Adrenal gland (tissue), 5 donors: ENCODE data around the gene PLXNC1.

Source experiments
- POLR2A ChIP-seq, 2 donors: fragments of 450-650 bp; IDR thresholded peaks; one replicate each; pipeline ENCODE4 v1.6.1; 2017; ENCODE audit warnings: antibody characterized with exemption in 2 of 2, mild to moderate bottlenecking in 2 of 2, moderate library complexity in 1 of 2
- TF ChIP-seq, protein P1 (sequence below), 6 experiments: fragments of 450-650 bp in 4 of 6; fragments of 200-600 bp in 2 of 6; sonication (generic) in 1 of 6; IDR thresholded peaks; 1 replicate in 5 of 6; 2 replicates in 1 of 6; pipeline versions ENCODE4 v1.5.1 to v1.8.0; 2016 to 2021; ENCODE audit warnings: antibody characterized with exemption in 6 of 6, mild to moderate bottlenecking in 2 of 6, moderate library complexity in 1 of 6
- donor health status: DM: no; HTN: no; CAD: no.

DNA sequence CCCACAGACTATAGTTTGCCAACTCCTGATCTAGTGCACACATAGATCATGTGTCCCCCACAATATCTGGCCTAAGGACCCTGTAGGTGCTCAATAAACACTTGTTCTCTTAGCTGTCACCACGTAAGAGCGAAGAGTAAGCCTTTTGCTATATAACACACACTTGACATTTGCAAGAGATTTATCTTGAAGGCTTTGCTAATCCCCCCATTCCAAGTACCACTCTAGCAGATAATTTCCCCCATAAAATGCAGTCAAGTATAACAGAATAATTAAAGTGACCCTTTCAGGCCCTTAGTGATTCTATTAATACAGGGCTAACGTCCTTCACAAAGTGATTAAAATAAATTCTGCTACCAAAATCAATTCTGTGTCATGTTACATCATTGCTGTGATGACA is 87.5 kb downstream of the PLXNC1 start:
- TF ChIP-seq, protein P1, sequence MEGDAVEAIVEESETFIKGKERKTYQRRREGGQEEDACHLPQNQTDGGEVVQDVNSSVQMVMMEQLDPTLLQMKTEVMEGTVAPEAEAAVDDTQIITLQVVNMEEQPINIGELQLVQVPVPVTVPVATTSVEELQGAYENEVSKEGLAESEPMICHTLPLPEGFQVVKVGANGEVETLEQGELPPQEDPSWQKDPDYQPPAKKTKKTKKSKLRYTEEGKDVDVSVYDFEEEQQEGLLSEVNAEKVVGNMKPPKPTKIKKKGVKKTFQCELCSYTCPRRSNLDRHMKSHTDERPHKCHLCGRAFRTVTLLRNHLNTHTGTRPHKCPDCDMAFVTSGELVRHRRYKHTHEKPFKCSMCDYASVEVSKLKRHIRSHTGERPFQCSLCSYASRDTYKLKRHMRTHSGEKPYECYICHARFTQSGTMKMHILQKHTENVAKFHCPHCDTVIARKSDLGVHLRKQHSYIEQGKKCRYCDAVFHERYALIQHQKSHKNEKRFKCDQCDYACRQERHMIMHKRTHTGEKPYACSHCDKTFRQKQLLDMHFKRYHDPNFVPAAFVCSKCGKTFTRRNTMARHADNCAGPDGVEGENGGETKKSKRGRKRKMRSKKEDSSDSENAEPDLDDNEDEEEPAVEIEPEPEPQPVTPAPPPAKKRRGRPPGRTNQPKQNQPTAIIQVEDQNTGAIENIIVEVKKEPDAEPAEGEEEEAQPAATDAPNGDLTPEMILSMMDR (IDR thresholded peaks at IDR 0.05), result no peak
- TF ChIP-seq POLR2A (IDR thresholded peaks at IDR 0.05), result no peak
